Tibial nerve (tissue), 4 donors: ENCODE results near the gene MTG2.

Experiments
- EP300 ChIP-seq, 2 donors: sonication (generic); formaldehyde crosslinking; IDR thresholded peaks; one replicate each; pipeline ENCODE4 v1.6.1; 2017; ENCODE audit warnings: antibody characterized with exemption in 2 of 2, mild to moderate bottlenecking in 1 of 2
- TF ChIP-seq, protein P1 (sequence below), 5 experiments: fragments of 200-600 bp in 3 of 5; fragments of 450-650 bp in 2 of 5; sonication (generic) in 3 of 5; IDR thresholded peaks; one replicate each; pipeline ENCODE4 v1.5.1; 2016 to 2019; ENCODE audit warnings: antibody characterized with exemption in 5 of 5, mild to moderate bottlenecking in 3 of 5, moderate library complexity in 2 of 5

DNA sequence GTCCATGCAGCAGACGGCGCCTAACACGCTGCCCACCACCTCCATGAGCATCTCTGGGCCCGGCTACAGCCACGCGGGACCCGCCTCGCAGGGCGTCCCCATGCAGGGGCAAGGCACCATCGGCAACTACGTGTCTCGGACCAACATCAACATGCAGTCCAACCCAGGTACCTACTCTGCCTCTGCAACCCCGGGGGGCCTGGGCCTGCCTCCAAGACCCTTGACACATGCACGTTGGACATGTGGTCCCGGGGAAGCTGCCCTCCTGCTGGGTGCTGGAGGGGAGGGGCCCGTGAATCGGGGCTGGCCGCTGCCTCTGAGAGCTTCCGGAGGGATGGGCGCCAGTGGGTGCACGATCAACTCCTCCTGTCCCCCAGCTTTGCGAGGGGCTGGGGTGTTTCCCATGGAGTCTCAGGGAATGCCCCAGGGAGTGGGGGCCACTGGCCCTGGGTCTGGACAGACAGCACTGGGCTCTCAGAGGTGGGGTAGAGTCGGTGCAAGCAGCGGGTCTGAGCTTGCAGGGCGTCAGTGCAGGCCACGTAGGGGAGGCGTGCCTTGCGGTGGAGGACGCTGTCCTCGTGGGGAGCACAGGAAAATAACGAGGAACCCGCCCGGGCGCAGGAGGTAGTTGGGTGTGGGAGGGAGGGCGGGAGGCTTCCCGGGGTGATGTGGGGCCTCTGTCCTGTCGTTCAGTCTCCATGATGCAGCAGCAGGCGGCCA, 19.9 kb upstream of the MTG2 start:
- TF ChIP-seq, protein P1, sequence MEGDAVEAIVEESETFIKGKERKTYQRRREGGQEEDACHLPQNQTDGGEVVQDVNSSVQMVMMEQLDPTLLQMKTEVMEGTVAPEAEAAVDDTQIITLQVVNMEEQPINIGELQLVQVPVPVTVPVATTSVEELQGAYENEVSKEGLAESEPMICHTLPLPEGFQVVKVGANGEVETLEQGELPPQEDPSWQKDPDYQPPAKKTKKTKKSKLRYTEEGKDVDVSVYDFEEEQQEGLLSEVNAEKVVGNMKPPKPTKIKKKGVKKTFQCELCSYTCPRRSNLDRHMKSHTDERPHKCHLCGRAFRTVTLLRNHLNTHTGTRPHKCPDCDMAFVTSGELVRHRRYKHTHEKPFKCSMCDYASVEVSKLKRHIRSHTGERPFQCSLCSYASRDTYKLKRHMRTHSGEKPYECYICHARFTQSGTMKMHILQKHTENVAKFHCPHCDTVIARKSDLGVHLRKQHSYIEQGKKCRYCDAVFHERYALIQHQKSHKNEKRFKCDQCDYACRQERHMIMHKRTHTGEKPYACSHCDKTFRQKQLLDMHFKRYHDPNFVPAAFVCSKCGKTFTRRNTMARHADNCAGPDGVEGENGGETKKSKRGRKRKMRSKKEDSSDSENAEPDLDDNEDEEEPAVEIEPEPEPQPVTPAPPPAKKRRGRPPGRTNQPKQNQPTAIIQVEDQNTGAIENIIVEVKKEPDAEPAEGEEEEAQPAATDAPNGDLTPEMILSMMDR (IDR thresholded peaks at IDR 0.05) = no peak
- TF ChIP-seq EP300 (IDR thresholded peaks at IDR 0.05) = no peak
